Esophagus muscularis mucosa (tissue), 4 donors: ENCODE results near the gene CEPT1.

ENCODE experiments used
- CTCF ChIP-seq, 3 experiments: fragments of 200-600 bp in 2 of 3; fragments of 450-650 bp in 1 of 3; sonication (generic) in 2 of 3; IDR thresholded peaks; one replicate each; pipeline ENCODE4 v1.5.1; 2017 to 2019; ENCODE audit warnings: antibody characterized with exemption in 3 of 3, mild to moderate bottlenecking in 2 of 3, moderate library complexity in 1 of 3
- EP300 ChIP-seq: sonication (generic); formaldehyde crosslinking; IDR thresholded peaks from one replicate; pipeline ENCODE4 v1.6.1; 2017; ENCODE audit warnings: antibody characterized with exemption
- POLR2A ChIP-seq: fragments of 450-650 bp; IDR thresholded peaks from one replicate; pipeline ENCODE4 v1.6.1; 2017; ENCODE audit warnings: antibody characterized with exemption, moderate library complexity, mild to moderate bottlenecking, low read depth

- TF ChIP-seq EP300 (no peak), CTCF (IDR thresholded peaks at IDR 0.05) (no peak), POLR2A (no peak)
These were observed 88.1 kb downstream of the CEPT1 start for GRCh38 chr1:111227851-111228747.
